HUES64 (cell line): ENCODE measurements around the gene UVSSA.
"Not testable (repeated sequence)": the region's sequence is repeated elsewhere in the genome, so short reads cannot be mapped to it uniquely, and the experiment has no call there.

Experiments used
- H3K27ac ChIP-seq: 2 replicates; pipeline ENCODE4 v1.7.0; 2013; ENCODE audit warnings: low read depth, low read length, inconsistent platforms
- H3K27me3 ChIP-seq: 2 replicates; pipeline ENCODE4 v1.6.1; 2013; ENCODE audit warnings: mild to moderate bottlenecking, low read length; ENCODE audit not compliant: insufficient read depth
- H3K36me3 ChIP-seq: 2 replicates; pipeline ENCODE4 v1.6.1; 2013; ENCODE audit warnings: mild to moderate bottlenecking, low read length; ENCODE audit not compliant: insufficient read depth
- H3K4me1 ChIP-seq: 2 replicates; pipeline ENCODE4 v1.6.1; 2013; ENCODE audit warnings: mild to moderate bottlenecking, low read length, moderate library complexity; ENCODE audit not compliant: insufficient read depth
- H3K4me3 ChIP-seq: 2 replicates; pipeline ENCODE4 v1.5.1; 2013; ENCODE audit warnings: mild to moderate bottlenecking, low read length, moderate library complexity
- H3K9ac ChIP-seq: 2 replicates; pipeline ENCODE4 v1.6.1; 2013; ENCODE audit warnings: mild to moderate bottlenecking, low read depth, low read length
- H3K9me3 ChIP-seq: 2 replicates; pipeline ENCODE4 v1.6.1; 2013; ENCODE audit warnings: low read depth, low read length; ENCODE audit not compliant: insufficient read depth
- WGBS: fragments of 150-250, 120-280 bp; methylation state at CpG from one replicate; pipeline ENCODE4 v1.1.7; 2013; ENCODE audit warnings: missing lambda C conversion rate; 5-methylcytosine and 5-hydroxymethylcytosine counted together

The UVSSA gene

GRCh38 chr4:1369091-1369450 is 22.1 kb downstream of the UVSSA start:
- no peaks in the 10 kb centered on the region for H3K27me3 ChIP-seq
- H3K9ac ChIP-seq, result no peak overlapping the region
- H3K27ac ChIP-seq, result no peak overlapping the region
- WGBS, result 90% methylated on average over 18 of the region's 18 CpGs
- H3K4me3 ChIP-seq, result no peak overlapping the region
- no peaks in the 10 kb centered on the region; the same call in 1 of the 2 replicates for H3K36me3 ChIP-seq
- no peaks in the 10 kb centered on the region for H3K9me3 ChIP-seq
- no peaks in the 10 kb centered on the region for H3K4me1 ChIP-seq

- H3K4me3 ChIP-seq, result no peak overlapping the region
- no peaks in the 10 kb centered on the region for H3K9me3 ChIP-seq
- H3K36me3 ChIP-seq, result no peaks in the 10 kb centered on the region; the same call in 1 of the 2 replicates
- no peaks in the 10 kb centered on the region for H3K27me3 ChIP-seq
- no peak overlapping the region for H3K27ac ChIP-seq
- H3K9ac ChIP-seq, result no peak overlapping the region
- no peaks in the 10 kb centered on the region for H3K4me1 ChIP-seq
- 95% methylated on average over 22 of the region's 22 CpGs for WGBS
These were observed 22.6 kb downstream of the UVSSA start for GRCh38 chr4:1369479-1370079.

- Histone ChIP-seq H3K4me3 (no peak overlapping the region), H3K9ac (no peak overlapping the region; the same call in 1 of the 2 replicates), H3K4me1 (no peaks in the 10 kb centered on the region), H3K27ac (no peak overlapping the region), H3K36me3 (no peaks in the 10 kb centered on the region; the same call in 1 of the 2 replicates), H3K9me3 (no peaks in the 10 kb centered on the region), H3K27me3 (no peaks in the 10 kb centered on the region)
- 94% methylated on average over 29 of the region's 29 CpGs for WGBS
These were observed 23.5 kb downstream of the UVSSA start for GRCh38 chr4:1370321-1371124.

GRCh38 chr4:1371176-1372165 is 24.5 kb downstream of the UVSSA start:
- Histone ChIP-seq H3K4me1 (no peaks in the 10 kb centered on the region), H3K27me3 (no peaks in the 10 kb centered on the region), H3K9ac (no peak overlapping the region), H3K9me3 (no peaks in the 10 kb centered on the region), H3K4me3 (no peak overlapping the region), H3K36me3 (peaks cover 3% of the 10 kb centered on the region; the same call in 1 of the 2 replicates), H3K27ac (no peak overlapping the region)
- 93% methylated on average over 28 of the region's 28 CpGs for WGBS

DNA sequence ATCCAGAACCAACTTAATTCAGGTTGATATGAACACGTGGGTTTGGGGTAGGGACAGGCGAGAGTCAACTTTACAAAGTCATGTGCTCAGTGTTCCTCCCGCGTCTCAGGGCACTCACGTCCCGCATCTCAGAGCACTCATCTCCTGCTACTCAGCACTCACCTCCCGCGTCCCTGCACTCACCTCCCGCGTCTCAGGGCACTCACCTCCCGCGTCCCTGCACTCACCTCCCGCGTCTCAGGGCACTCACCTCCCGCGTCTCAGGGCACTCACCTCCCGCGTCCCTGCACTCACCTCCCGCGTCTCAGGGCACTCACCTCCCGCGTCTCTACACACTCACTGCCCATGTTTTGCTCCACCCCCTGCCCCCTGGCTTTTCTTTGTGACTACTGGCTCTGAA is 25.6 kb downstream of the UVSSA start:
- H3K4me3 ChIP-seq, H3K27ac ChIP-seq, H3K9me3 ChIP-seq, H3K9ac ChIP-seq, H3K36me3 ChIP-seq, H3K4me1 ChIP-seq, H3K27me3 ChIP-seq: not testable (repeated sequence)
- 84% methylated on average over 20 of the region's 22 CpGs for WGBS

- Histone ChIP-seq H3K27ac (no peak overlapping the region), H3K4me3 (no peak overlapping the region), H3K27me3 (no peaks in the 10 kb centered on the region), H3K36me3 (peaks cover 3% of the 10 kb centered on the region; the same call in 1 of the 2 replicates), H3K9me3 (no peaks in the 10 kb centered on the region), H3K4me1 (no peaks in the 10 kb centered on the region), H3K9ac (no peak overlapping the region)
- 95% methylated on average over 42 of the region's 42 CpGs for WGBS
These were observed 27.1 kb downstream of the UVSSA start for GRCh38 chr4:1373892-1374705.

DNA sequence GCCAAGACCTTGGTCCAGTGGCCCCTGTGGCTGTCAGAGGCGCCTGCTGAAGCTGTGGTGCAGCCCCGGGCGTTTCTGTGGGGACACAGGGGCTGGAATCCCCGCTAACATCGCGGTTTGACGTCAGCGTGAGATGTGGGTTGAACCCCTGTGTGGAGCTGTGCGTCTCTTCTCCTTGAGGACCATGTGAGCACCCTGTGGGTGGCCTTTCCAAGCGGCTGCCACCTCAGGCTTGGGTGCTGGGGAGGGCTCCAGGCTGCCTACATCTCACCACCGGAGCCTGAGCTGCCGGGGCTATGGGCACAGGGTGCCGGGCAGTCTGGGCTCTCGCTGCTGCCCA is 27.7 kb downstream of the UVSSA start:
- WGBS, result 95% methylated on average over 14 of the region's 14 CpGs
- no peaks in the 10 kb centered on the region for H3K9me3 ChIP-seq
- no peaks in the 10 kb centered on the region for H3K4me1 ChIP-seq
- H3K27ac ChIP-seq, result no peak overlapping the region
- H3K9ac ChIP-seq, result no peak overlapping the region
- no peak overlapping the region for H3K4me3 ChIP-seq
- peaks cover 3% of the 10 kb centered on the region; the same call in 1 of the 2 replicates for H3K36me3 ChIP-seq
- no peaks in the 10 kb centered on the region for H3K27me3 ChIP-seq

GRCh38 chr4:1375051-1375721 is 28.2 kb downstream of the UVSSA start:
- Histone ChIP-seq H3K9ac (no peak overlapping the region), H3K4me3 (no peak overlapping the region), H3K36me3 (peaks cover 3% of the 10 kb centered on the region; the same call in 1 of the 2 replicates), H3K27me3 (no peaks in the 10 kb centered on the region), H3K27ac (no peak overlapping the region), H3K4me1 (no peaks in the 10 kb centered on the region), H3K9me3 (no peaks in the 10 kb centered on the region)
- WGBS, result 96% methylated on average over 36 of the region's 36 CpGs

GRCh38 chr4:1375761-1376322 is 28.8 kb downstream of the UVSSA start:
- Histone ChIP-seq H3K4me1 (no peaks in the 10 kb centered on the region), H3K4me3 (no peak overlapping the region), H3K27ac (no peak overlapping the region), H3K36me3 (peaks cover 3% of the 10 kb centered on the region; the same call in 1 of the 2 replicates), H3K9me3 (no peaks in the 10 kb centered on the region), H3K27me3 (no peaks in the 10 kb centered on the region), H3K9ac (no peak overlapping the region)
- WGBS, result 94% methylated on average over 17 of the region's 17 CpGs

DNA sequence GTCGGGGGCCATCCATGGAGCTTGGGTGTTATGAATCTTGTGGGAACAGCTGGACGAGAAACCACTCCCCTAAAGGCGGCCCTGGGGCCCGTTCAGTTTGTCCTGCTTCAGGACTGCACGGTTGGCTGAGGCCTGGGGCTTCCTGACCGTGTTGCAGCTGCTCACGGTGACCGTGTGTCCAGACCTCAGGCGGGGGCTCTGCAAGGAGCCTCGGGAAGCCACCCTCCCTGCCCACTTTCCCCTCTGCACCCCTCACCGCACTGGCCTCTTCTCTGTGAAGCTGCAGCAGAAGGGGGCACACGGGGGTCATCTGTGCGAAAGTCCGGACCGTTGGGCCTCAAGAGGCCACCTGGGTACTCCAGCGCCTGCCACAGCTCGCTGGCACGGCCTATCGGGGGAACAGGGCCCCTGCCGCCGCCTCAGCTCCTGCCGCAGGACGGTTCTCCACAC is 29.4 kb downstream of the UVSSA start:
- Histone ChIP-seq H3K27me3 (no peaks in the 10 kb centered on the region), H3K4me3 (no peak overlapping the region), H3K4me1 (no peaks in the 10 kb centered on the region), H3K36me3 (peaks cover 3% of the 10 kb centered on the region; the same call in 1 of the 2 replicates), H3K27ac (no peak overlapping the region), H3K9ac (no peak overlapping the region), H3K9me3 (no peaks in the 10 kb centered on the region)
- WGBS, result 93% methylated on average over 23 of the region's 23 CpGs
